Neural cell (in vitro differentiated cells): ENCODE measurements around the gene CLDN2. TPM values are rescaled to one million over a fixed set of nuclear protein-coding genes. Genes with fewer than 3 reads are reported as not detected.

Experiments used
- H2AFZ ChIP-seq: fragments of 200-600, 300-800 bp; sonication (generic), shearing (Covaris generic); 2 replicates; pipeline ENCODE4 v1.6.0; 2014; ENCODE audit warnings: low read depth, mild to moderate bottlenecking, antibody characterized with exemption, low read length, moderate library complexity
- H3F3A ChIP-seq: fragments of 200-600 bp; shearing (Covaris generic); 2 replicates; pipeline ENCODE4 v1.6.1; 2016; ENCODE audit warnings: mild to moderate bottlenecking, moderate library complexity, mixed read lengths, antibody characterized with exemption, low read length; ENCODE audit not compliant: insufficient read depth, poor library complexity, severe bottlenecking
- H3K27ac ChIP-seq: fragments of 200-600, 300-800 bp; sonication (generic), shearing (Covaris generic); 2 replicates; pipeline ENCODE4 v1.5.1; 2014; ENCODE audit warnings: mild to moderate bottlenecking, low read length, moderate library complexity
- H3K27me3 ChIP-seq: fragments of 300-800, 200-600 bp; sonication (generic), shearing (Covaris generic); 2 replicates; pipeline ENCODE4 v1.6.0; 2014; ENCODE audit warnings: mild to moderate bottlenecking, low read depth, low read length, moderate library complexity; ENCODE audit not compliant: insufficient read depth
- H3K36me3 ChIP-seq: fragments of 300-800, 200-600 bp; sonication (generic), shearing (Covaris generic); 2 replicates; pipeline ENCODE4 v1.5.1; 2014; ENCODE audit warnings: mild to moderate bottlenecking, antibody characterized with exemption, low read length, moderate library complexity; ENCODE audit not compliant: insufficient read depth
- H3K4me2 ChIP-seq: fragments of 300-800, 200-600 bp; sonication (generic), shearing (Covaris generic); 2 replicates; pipeline ENCODE4 v1.6.0; 2014; ENCODE audit warnings: mild to moderate bottlenecking, low read length
- H3K4me3 ChIP-seq: fragments of 300-800, 200-600 bp; sonication (generic), shearing (Covaris generic); 2 replicates; pipeline ENCODE4 v1.5.1; 2014; ENCODE audit warnings: mild to moderate bottlenecking, low read length, moderate library complexity
- H3K79me2 ChIP-seq: fragments of 200-600 bp; shearing (Covaris generic); replicated peaks from 2 replicates; pipeline ENCODE4 v1.6.0; 2014; ENCODE audit warnings: mild to moderate bottlenecking, low read length, moderate library complexity; ENCODE audit not compliant: insufficient read depth
- H3K9ac ChIP-seq: fragments of 300-800, 200-600 bp; sonication (generic), shearing (Covaris generic); 2 replicates; pipeline ENCODE4 v1.6.1; 2016; ENCODE audit warnings: mild to moderate bottlenecking, low read length, mixed read lengths
- H3K9me2 ChIP-seq: fragments of 200-600 bp; shearing (Covaris generic); 2 replicates; pipeline ENCODE4 v1.6.1; 2016; ENCODE audit warnings: mild to moderate bottlenecking, low read length, mixed read lengths; ENCODE audit not compliant: insufficient read depth
- H3K9me3 ChIP-seq: fragments of 200-600, 300-800 bp; sonication (generic), shearing (Covaris generic); 2 replicates; pipeline ENCODE4 v1.6.1; 2016; ENCODE audit warnings: mild to moderate bottlenecking, mixed run types, low read length, moderate library complexity, mixed read lengths
- H4K20me1 ChIP-seq: fragments of 200-600 bp; shearing (Covaris generic); 2 replicates; pipeline ENCODE4 v1.6.1; 2016; ENCODE audit warnings: mild to moderate bottlenecking, mixed run types; ENCODE audit not compliant: insufficient read depth
- EP300 ChIP-seq: fragments of 450-650 bp; conservative IDR thresholded peaks from 2 replicates; pipeline ENCODE4 v1.6.1; 2014; ENCODE audit warnings: antibody characterized with exemption, mild to moderate bottlenecking, moderate library complexity; ENCODE audit not compliant: poor library complexity, severe bottlenecking
- EZH2 ChIP-seq: fragments of 200-600, 300-800 bp; shearing (Covaris generic), sonication (generic); IDR thresholded peaks from 2 replicates; pipeline ENCODE4 v1.6.1; 2014; ENCODE audit warnings: antibody characterized with exemption, low read length, borderline replicate concordance, mild to moderate bottlenecking; ENCODE audit not compliant: insufficient read depth, poor library complexity, severe bottlenecking
- MXI1 ChIP-seq: fragments of 450-650 bp; conservative IDR thresholded peaks from 2 replicates; pipeline ENCODE4 v1.6.1; 2014; ENCODE audit warnings: antibody characterized with exemption, mild to moderate bottlenecking; ENCODE audit not compliant: poor library complexity, severe bottlenecking
- POLR2AphosphoS5 ChIP-seq: IDR thresholded peaks from 2 replicates; pipeline ENCODE4 v1.6.1; 2012
- RAD21 ChIP-seq: fragments of 450-650 bp; conservative IDR thresholded peaks from 2 replicates; pipeline ENCODE4 v1.6.1; 2014; ENCODE audit warnings: antibody characterized with exemption, mild to moderate bottlenecking, moderate library complexity
- REST ChIP-seq: IDR thresholded peaks from 2 replicates; pipeline ENCODE4 v1.6.1; 2012; ENCODE audit warnings: borderline replicate concordance
- SMC3 ChIP-seq: fragments of 450-650 bp; conservative IDR thresholded peaks from 2 replicates; pipeline ENCODE4 v1.6.1; 2014; ENCODE audit warnings: antibody characterized with exemption, mild to moderate bottlenecking, moderate library complexity; ENCODE audit not compliant: poor library complexity
- TAF1 ChIP-seq: IDR thresholded peaks from 2 replicates; pipeline ENCODE4 v1.6.1; 2012; ENCODE audit warnings: low read depth
- polyA plus RNA-seq: library from polyadenylated mRNA; depleted of rRNA; stranded (reverse); fragments of >200 nt; gene quantifications from 2 replicates; pipeline ENCODE4 v1.2.3, GENCODE V29; 2014
- TF ChIP-seq, protein P1 (sequence below): fragments of 450-650 bp; IDR thresholded peaks from 2 replicates; pipeline ENCODE4 v1.5.1; 2014; ENCODE audit warnings: antibody characterized with exemption, mild to moderate bottlenecking, moderate library complexity; ENCODE audit not compliant: poor library complexity, severe bottlenecking

CLDN2 gene
- polyA plus RNA-seq, 1 donor from 2014 or later, result not detected

GRCh38 chrX:106894978-106895452 is 25.2 kb upstream of the CLDN2 start:
- H2AFZ ChIP-seq, result no peak overlapping the region
- no peaks in the 10 kb centered on the region for H3K27me3 ChIP-seq

GRCh38 chrX:106897259-106897658 is 22.9 kb upstream of the CLDN2 start:
- no peak for TF ChIP-seq POLR2AphosphoS5
- TF ChIP-seq, protein P1, sequence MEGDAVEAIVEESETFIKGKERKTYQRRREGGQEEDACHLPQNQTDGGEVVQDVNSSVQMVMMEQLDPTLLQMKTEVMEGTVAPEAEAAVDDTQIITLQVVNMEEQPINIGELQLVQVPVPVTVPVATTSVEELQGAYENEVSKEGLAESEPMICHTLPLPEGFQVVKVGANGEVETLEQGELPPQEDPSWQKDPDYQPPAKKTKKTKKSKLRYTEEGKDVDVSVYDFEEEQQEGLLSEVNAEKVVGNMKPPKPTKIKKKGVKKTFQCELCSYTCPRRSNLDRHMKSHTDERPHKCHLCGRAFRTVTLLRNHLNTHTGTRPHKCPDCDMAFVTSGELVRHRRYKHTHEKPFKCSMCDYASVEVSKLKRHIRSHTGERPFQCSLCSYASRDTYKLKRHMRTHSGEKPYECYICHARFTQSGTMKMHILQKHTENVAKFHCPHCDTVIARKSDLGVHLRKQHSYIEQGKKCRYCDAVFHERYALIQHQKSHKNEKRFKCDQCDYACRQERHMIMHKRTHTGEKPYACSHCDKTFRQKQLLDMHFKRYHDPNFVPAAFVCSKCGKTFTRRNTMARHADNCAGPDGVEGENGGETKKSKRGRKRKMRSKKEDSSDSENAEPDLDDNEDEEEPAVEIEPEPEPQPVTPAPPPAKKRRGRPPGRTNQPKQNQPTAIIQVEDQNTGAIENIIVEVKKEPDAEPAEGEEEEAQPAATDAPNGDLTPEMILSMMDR, result no peak
- TF ChIP-seq TAF1, result no peak
- TF ChIP-seq REST, result no peak
- TF ChIP-seq RAD21, result no peak
- TF ChIP-seq EZH2, result no peak
- no peak for TF ChIP-seq MXI1
- no peak for TF ChIP-seq SMC3
- TF ChIP-seq EP300, result no peak
- Histone ChIP-seq H3K9me2 (no peaks in the 10 kb centered on the region), H3K9ac (no peak overlapping the region), H3K79me2 (no peaks in the 10 kb centered on the region), H3K27me3 (no peaks in the 10 kb centered on the region), H3F3A (no peaks in the 10 kb centered on the region), H3K4me2 (no peak overlapping the region), H3K36me3 (no peaks in the 10 kb centered on the region), H3K4me3 (no peak overlapping the region), H3K27ac (no peak overlapping the region), H4K20me1 (no peaks in the 10 kb centered on the region), H3K9me3 (no peaks in the 10 kb centered on the region), H2AFZ (no peak overlapping the region)

More at GRCh38 chrX:106894978-106895452, 25.2 kb upstream of the CLDN2 start:
- Histone ChIP-seq H3K9ac (no peak overlapping the region), H3K9me3 (no peaks in the 10 kb centered on the region), H4K20me1 (no peaks in the 10 kb centered on the region), H3K79me2 (no peaks in the 10 kb centered on the region), H3K9me2 (no peaks in the 10 kb centered on the region), H3K4me3 (no peak overlapping the region), H3K36me3 (no peaks in the 10 kb centered on the region), H3F3A (no peaks in the 10 kb centered on the region), H3K27ac (no peak overlapping the region), H3K4me2 (no peak overlapping the region)
- TF ChIP-seq MXI1 (no peak), EP300 (no peak)

DNA sequence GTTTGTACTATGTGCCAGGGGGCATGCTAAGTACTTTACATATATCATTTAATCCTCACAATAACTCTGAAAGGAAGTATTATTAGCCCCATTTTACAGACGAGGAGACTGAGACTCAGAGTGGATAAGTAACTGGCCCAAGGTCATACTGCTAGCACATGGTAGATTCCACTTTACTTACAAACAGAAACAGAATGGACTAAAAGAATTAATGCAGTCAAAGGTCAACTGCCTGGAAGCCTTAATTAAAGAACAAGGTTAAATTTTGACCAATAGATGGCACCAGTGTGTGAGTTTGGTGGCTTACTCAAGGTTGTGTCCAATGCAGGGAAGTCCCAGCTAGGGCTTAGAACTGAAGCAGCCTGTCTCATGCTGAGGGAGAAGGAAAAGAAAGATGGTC is 21.7 kb upstream of the CLDN2 start:
- no peak overlapping the region for H3K27ac ChIP-seq
- no peak overlapping the region for H3K4me3 ChIP-seq
- H3K36me3 ChIP-seq, result no peaks in the 10 kb centered on the region
- TF ChIP-seq EZH2, result no peak
- no peak for TF ChIP-seq TAF1
- no peak for TF ChIP-seq SMC3
- TF ChIP-seq POLR2AphosphoS5, result no peak
- TF ChIP-seq REST, result no peak
- TF ChIP-seq, protein P1, result no peak
- no peak for TF ChIP-seq MXI1
- TF ChIP-seq EP300, result no peak
- TF ChIP-seq RAD21, result no peak
- no peak overlapping the region for H2AFZ ChIP-seq
- no peak overlapping the region for H3K9ac ChIP-seq
- H3K4me2 ChIP-seq, result no peak overlapping the region
- no peaks in the 10 kb centered on the region for H3K79me2 ChIP-seq
- H3F3A ChIP-seq, result no peaks in the 10 kb centered on the region
- H4K20me1 ChIP-seq, result no peaks in the 10 kb centered on the region
- H3K9me3 ChIP-seq, result no peaks in the 10 kb centered on the region
- H3K9me2 ChIP-seq, result no peaks in the 10 kb centered on the region
- no peaks in the 10 kb centered on the region for H3K27me3 ChIP-seq
